ENCODE results near the gene HMG20B.

HMG20B gene

GRCh38 chr19:3544058-3544376, 28.7 kb upstream of the HMG20B start:
- no peak for TF ChIP-seq CTCF (IDR thresholded peaks at IDR 0.05; ENCODE audit: insufficient read depth, low read depth, low read length, missing control alignments)

GRCh38 chr19:3544742-3545668, 27.7 kb upstream of the HMG20B start:
- no peak overlapping the region for H3K4me3 ChIP-seq (ENCODE audit: low read depth, low read length)
- peak; percentile 64 for DNase-seq (ENCODE audit: low read depth)
- TF ChIP-seq CTCF (IDR thresholded peaks at IDR 0.05; ENCODE audit: insufficient read depth, low read depth, low read length, missing control alignments) = peak; percentile 98

More at GRCh38 chr19:3544058-3544376, 28.7 kb upstream of the HMG20B start:
- DNase-seq (ENCODE audit: low read depth) = no peak
- no peak overlapping the region for H3K4me3 ChIP-seq (ENCODE audit: low read depth, low read length)

DNA sequence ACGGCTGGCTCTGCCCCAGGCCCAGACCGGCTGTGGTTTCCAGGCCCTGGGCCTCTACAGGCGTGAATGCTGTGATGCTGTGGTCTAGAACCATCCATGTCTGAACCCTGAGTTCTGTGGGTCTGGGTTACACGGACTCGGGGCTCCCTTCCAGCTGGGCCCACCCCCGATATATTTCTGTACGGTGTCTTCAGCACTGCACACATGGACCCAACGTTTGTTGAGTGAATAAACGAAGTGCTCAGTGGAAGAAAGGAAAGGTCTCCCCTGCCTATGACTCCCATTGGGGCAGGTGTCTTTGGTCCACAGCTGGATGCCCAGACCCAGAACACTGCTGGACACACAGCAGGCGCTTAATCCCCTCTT, 27.1 kb upstream of the HMG20B start:
- DNase-seq (ENCODE audit: low read depth) = no peak
- TF ChIP-seq CTCF (IDR thresholded peaks at IDR 0.05; ENCODE audit: insufficient read depth, low read depth, low read length, missing control alignments) = no peak
- H3K4me3 ChIP-seq (ENCODE audit: low read depth, low read length) = no peak overlapping the region

DNA sequence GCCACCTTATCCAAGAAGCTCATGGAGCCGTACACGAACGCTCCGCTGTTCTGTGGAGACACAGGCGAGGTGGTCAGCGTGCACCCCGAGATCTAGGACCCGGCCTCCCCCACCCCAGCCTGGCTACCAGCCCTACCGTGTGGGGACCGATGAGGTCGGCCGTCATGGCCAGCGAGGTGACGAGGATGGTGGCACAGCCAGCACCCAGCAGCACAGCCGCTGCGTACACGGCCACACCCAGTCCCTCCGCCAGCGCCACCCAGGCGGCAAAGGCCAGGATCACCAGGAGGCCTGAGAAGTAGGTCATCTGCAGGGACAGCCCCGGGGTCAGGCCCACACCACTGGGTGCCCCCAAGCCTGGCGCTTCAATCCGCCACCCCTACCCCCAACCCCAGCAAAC, 26.6 kb upstream of the HMG20B start:
- no peak for DNase-seq (ENCODE audit: low read depth)
- H3K4me3 ChIP-seq (ENCODE audit: low read depth, low read length) = no peak overlapping the region
- no peak for TF ChIP-seq CTCF (IDR thresholded peaks at IDR 0.05; ENCODE audit: insufficient read depth, low read depth, low read length, missing control alignments)

DNA sequence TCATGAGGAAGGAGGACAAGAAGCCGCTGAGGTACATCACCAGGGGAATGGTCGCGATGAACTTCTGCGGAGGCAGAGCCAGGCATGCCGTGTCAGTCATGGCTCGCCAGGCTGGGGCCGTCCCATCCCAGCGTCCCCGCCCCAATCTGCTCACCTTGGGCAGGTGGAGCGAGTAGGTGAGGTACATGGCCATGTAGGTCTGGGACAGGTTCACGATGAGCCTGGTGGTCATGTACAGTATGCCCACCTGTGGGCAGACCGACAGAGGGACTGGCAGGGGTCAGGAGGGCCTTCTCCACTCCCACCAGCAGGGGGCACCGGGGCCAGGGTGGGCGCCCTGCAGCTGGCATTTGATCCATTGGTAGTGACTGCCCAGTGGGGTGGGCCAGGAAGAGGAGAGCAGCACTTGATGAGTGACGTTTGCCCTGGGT, 25.4 kb upstream of the HMG20B start:
- peak; percentile 34 for DNase-seq (ENCODE audit: low read depth)
- TF ChIP-seq CTCF (IDR thresholded peaks at IDR 0.05; ENCODE audit: insufficient read depth, low read depth, low read length, missing control alignments) = peak; percentile 54
- no peak overlapping the region for H3K4me3 ChIP-seq (ENCODE audit: low read depth, low read length)

DNA sequence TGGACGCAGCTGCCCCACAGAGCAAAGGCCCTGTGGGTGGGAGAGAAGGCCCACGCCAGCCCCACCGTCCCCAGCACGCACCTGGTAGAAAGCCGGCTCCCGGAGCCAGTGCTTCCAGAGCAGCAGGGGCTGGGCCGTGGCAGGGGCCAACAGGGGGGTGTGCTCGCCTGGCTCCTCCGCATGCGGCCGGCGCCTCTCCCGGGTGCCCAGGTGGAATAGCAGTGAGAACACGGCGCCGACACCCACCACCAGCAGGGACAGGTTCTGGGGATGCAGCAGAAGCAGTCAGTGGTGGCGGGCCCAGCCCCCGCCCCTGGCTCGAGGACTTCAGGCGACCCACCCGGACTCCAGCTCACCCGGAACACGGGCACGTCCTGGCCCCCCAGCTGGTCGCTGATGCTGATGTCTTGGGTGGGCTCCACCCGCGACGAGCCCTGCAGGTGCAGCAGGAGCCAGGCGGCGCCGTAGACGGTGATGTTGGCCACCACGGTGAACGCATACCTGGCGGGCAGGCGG, 24.9 kb upstream of the HMG20B start:
- no peak for TF ChIP-seq CTCF (IDR thresholded peaks at IDR 0.05; ENCODE audit: insufficient read depth, low read depth, low read length, missing control alignments)
- no peak for DNase-seq (ENCODE audit: low read depth)
- no peak overlapping the region for H3K4me3 ChIP-seq (ENCODE audit: low read depth, low read length)
